AG10803 (cell line): ENCODE data around the gene RAB7A.

ENCODE experiments used
- DNase-seq: peaks from one replicate; pipeline ENCODE4 v3.0.0; 2010; ENCODE audit warnings: low read depth
- H3K4me3 ChIP-seq: 2 replicates; pipeline ENCODE4 v1.5.1; 2011; ENCODE audit warnings: mild to moderate bottlenecking, low read length, control low read depth
- CTCF ChIP-seq: conservative IDR thresholded peaks from 2 replicates; pipeline ENCODE4 v1.5.1; 2011; ENCODE audit warnings: mild to moderate bottlenecking, low read length, control low read depth, inconsistent platforms

RAB7A gene

GRCh38 chr3:128803307-128803706 lies 77.3 kb downstream of the RAB7A start:
- H3K4me3 ChIP-seq, result no peak overlapping the region
- no peak for DNase-seq
- no peak for TF ChIP-seq CTCF

GRCh38 chr3:128804017-128804810 lies 78.2 kb downstream of the RAB7A start:
- peak; percentile 18 for DNase-seq
- H3K4me3 ChIP-seq, result no peak overlapping the region; the same call in 1 of the 2 replicates
- no peak for TF ChIP-seq CTCF

- no peak for DNase-seq
- TF ChIP-seq CTCF, result no peak
- no peak overlapping the region for H3K4me3 ChIP-seq
Measured at GRCh38 chr3:128804811-128805155, 78.8 kb downstream of the RAB7A start.

- no peak overlapping the region for H3K4me3 ChIP-seq
- TF ChIP-seq CTCF, result no peak
- DNase-seq, result no peak
Measured at GRCh38 chr3:128805772-128806171, 79.8 kb downstream of the RAB7A start.

GRCh38 chr3:128806588-128806987 lies 80.6 kb downstream of the RAB7A start:
- no peak overlapping the region for H3K4me3 ChIP-seq
- TF ChIP-seq CTCF, result no peak

GRCh38 chr3:128807186-128807830 lies 81.3 kb downstream of the RAB7A start:
- H3K4me3 ChIP-seq, result no peak overlapping the region
- DNase-seq, result no peak
- TF ChIP-seq CTCF, result no peak

More at GRCh38 chr3:128806588-128806987, 80.6 kb downstream of the RAB7A start:
- no peak for DNase-seq

- no peak for DNase-seq
- TF ChIP-seq CTCF, result no peak
Measured at GRCh38 chr3:128808672-128809071, 82.7 kb downstream of the RAB7A start.

More at GRCh38 chr3:128808672-128809071, 82.7 kb downstream of the RAB7A start:
- H3K4me3 ChIP-seq, result no peak overlapping the region
